Fibroblast of lung (primary cell): ENCODE results near the gene AANAT. TPM values are rescaled to one million over a fixed set of nuclear protein-coding genes. Genes with fewer than 3 reads are reported as not detected.

Source experiments
- DNase-seq, 2 donors: peaks; one replicate each; pipeline versions ENCODE4 v3.0.0 to v3.0.0-alpha.2; 2010; ENCODE audit warnings: low read depth in 2 of 2
- H2AFZ ChIP-seq: 2 replicates; pipeline ENCODE4 v1.5.1; 2012; ENCODE audit warnings: low read length, control low read depth, inconsistent platforms
- H3K27ac ChIP-seq: 2 replicates; pipeline ENCODE4 v1.5.1; 2011; ENCODE audit warnings: low read length, control low read depth; ENCODE audit not compliant: insufficient read depth
- H3K27me3 ChIP-seq: 2 replicates; pipeline ENCODE4 v1.5.1; 2011; ENCODE audit warnings: mild to moderate bottlenecking, low read length; ENCODE audit not compliant: control insufficient read depth, insufficient read depth
- H3K36me3 ChIP-seq: 2 replicates; pipeline ENCODE4 v1.5.1; 2011; ENCODE audit warnings: low read length; ENCODE audit not compliant: control insufficient read depth, insufficient read depth
- H3K4me1 ChIP-seq: 2 replicates; pipeline ENCODE4 v1.5.1; 2011; ENCODE audit warnings: low read length; ENCODE audit not compliant: control insufficient read depth, insufficient read depth; ENCODE audit errors: extremely low read depth
- H3K4me2 ChIP-seq: 2 replicates; pipeline ENCODE4 v1.5.1; 2011; ENCODE audit warnings: low read length, control low read depth; ENCODE audit not compliant: insufficient read depth; ENCODE audit errors: extremely low read depth
- H3K4me3 ChIP-seq, 4 experiments: fragments of 200-600 bp in 1 of 4; sonication (generic) in 1 of 4; replicated peaks in 1 of 4; 2 replicates each; pipeline ENCODE4 v1.5.1; 2011 to 2016; ENCODE audit warnings: low read length in 4 of 4, low read depth in 3 of 4, mild to moderate bottlenecking in 3 of 4, control low read depth in 2 of 4, inconsistent platforms in 1 of 4, mixed read lengths in 1 of 4; ENCODE audit not compliant: insufficient read depth in 1 of 4; ENCODE audit errors: control extremely low read depth in 1 of 4
- H3K79me2 ChIP-seq: 2 replicates; pipeline ENCODE4 v1.5.1; 2012; ENCODE audit warnings: mild to moderate bottlenecking, low read length, inconsistent platforms; ENCODE audit not compliant: control insufficient read depth, insufficient read depth
- H3K9ac ChIP-seq: 2 replicates; pipeline ENCODE4 v1.5.1; 2011; ENCODE audit warnings: mild to moderate bottlenecking, low read length, control low read depth; ENCODE audit not compliant: insufficient read depth
- H3K9me3 ChIP-seq: 2 replicates; pipeline ENCODE4 v1.5.1; 2012; ENCODE audit warnings: low read depth, low read length; ENCODE audit not compliant: control insufficient read depth, insufficient read depth
- H4K20me1 ChIP-seq: 2 replicates; pipeline ENCODE4 v1.5.1; 2011; ENCODE audit warnings: low read length; ENCODE audit not compliant: control insufficient read depth, insufficient read depth; ENCODE audit errors: extremely low read depth
- EZH2 ChIP-seq: IDR thresholded peaks from 2 replicates; pipeline ENCODE4 v1.5.1; 2012; ENCODE audit warnings: low read length, control low read depth, mild to moderate bottlenecking; ENCODE audit errors: missing control alignments
- polyA plus RNA-seq, 2 donors: library from polyadenylated mRNA; depleted of rRNA in 1 of 2; stranded (reverse) in 1 of 2; unstranded in 1 of 2; fragments of >200 nt; gene quantifications; 2 replicates each; pipeline ENCODE4 v1.2.1, GENCODE V29; 2011 to 2012; ENCODE audit warnings: missing spikeins in 1 of 2
- total RNA-seq: library from RNA; depleted of rRNA; stranded (reverse); fragments of >200 nt; gene quantifications from 2 replicates; pipeline ENCODE4 v1.2.1, GENCODE V29; 2014
- TF ChIP-seq, protein P1 (sequence below), 2 donors: IDR thresholded peaks in 1 of 2; conservative IDR thresholded peaks in 1 of 2; 1 replicate in 1 of 2; 2 replicates in 1 of 2; pipeline ENCODE4 v1.5.1; 2011 to 2012; ENCODE audit warnings: low read length in 2 of 2, control low read depth in 1 of 2, inconsistent platforms in 1 of 2, low read depth in 1 of 2, mild to moderate bottlenecking in 1 of 2

AANAT gene
- total and polyA plus RNA-seq, 2 donors (not counting 1 experiment from before 2014, with no cell fraction given) = not detected

DNA sequence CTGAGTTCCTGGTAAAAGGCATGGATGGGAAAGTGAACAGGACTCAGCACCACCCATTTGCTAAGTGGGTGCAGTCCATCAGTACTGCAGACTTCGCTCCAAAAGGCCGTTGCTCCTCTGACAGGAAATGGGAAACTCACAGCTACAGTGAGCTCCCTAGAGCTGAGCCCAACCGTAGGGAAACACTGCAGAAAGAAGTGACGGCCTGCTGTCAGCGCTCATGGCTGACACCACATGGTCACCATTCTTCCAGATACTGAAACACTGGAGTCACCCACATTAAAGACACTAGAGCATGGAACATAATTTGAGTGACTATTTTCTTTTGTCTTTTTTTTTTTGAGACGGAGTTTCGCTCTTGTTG lies 46.4 kb upstream of the AANAT start:
- TF ChIP-seq EZH2 = no peak
- TF ChIP-seq, protein P1, sequence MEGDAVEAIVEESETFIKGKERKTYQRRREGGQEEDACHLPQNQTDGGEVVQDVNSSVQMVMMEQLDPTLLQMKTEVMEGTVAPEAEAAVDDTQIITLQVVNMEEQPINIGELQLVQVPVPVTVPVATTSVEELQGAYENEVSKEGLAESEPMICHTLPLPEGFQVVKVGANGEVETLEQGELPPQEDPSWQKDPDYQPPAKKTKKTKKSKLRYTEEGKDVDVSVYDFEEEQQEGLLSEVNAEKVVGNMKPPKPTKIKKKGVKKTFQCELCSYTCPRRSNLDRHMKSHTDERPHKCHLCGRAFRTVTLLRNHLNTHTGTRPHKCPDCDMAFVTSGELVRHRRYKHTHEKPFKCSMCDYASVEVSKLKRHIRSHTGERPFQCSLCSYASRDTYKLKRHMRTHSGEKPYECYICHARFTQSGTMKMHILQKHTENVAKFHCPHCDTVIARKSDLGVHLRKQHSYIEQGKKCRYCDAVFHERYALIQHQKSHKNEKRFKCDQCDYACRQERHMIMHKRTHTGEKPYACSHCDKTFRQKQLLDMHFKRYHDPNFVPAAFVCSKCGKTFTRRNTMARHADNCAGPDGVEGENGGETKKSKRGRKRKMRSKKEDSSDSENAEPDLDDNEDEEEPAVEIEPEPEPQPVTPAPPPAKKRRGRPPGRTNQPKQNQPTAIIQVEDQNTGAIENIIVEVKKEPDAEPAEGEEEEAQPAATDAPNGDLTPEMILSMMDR (conservative IDR thresholded peaks at IDR 0.05 in 1 of 2, IDR thresholded peaks at IDR 0.05 in 1 of 2; ENCODE audit: low read depth in 1 of 2, low read length in 2 of 2) = no peak
- no peaks in the 10 kb centered on the region for H3K27me3 ChIP-seq
- H3K79me2 ChIP-seq = no peaks in the 10 kb centered on the region
- H3K9me3 ChIP-seq = no peaks in the 10 kb centered on the region
- H3K27ac ChIP-seq = no peak overlapping the region
- peak in 1 of 2 donors; percentile 22 for DNase-seq
- no peaks in the 10 kb centered on the region for H3K4me1 ChIP-seq
- no peak overlapping the region for H3K9ac ChIP-seq
- H4K20me1 ChIP-seq = no peaks in the 10 kb centered on the region
- H3K4me2 ChIP-seq = no peak overlapping the region
- no peaks in the 10 kb centered on the region for H3K36me3 ChIP-seq
- H3K4me3 ChIP-seq = no peak overlapping the region
- H2AFZ ChIP-seq = no peak overlapping the region

- Histone ChIP-seq H3K9me3 (no peaks in the 10 kb centered on the region), H3K4me3 (no peak overlapping the region), H3K79me2 (no peaks in the 10 kb centered on the region), H3K36me3 (no peaks in the 10 kb centered on the region), H2AFZ (no peak overlapping the region), H3K9ac (no peak overlapping the region), H3K4me1 (peaks cover under 1% of the 10 kb centered on the region), H4K20me1 (no peaks in the 10 kb centered on the region), H3K27ac (no peak overlapping the region), H3K4me2 (no peak overlapping the region), H3K27me3 (no peaks in the 10 kb centered on the region)
- no peak for DNase-seq
- no peak for TF ChIP-seq EZH2
- TF ChIP-seq, protein P1 (conservative IDR thresholded peaks at IDR 0.05 in 1 of 2, IDR thresholded peaks at IDR 0.05 in 1 of 2; ENCODE audit: low read depth in 1 of 2, low read length in 2 of 2) = no peak
These were observed 45.0 kb upstream of the AANAT start for GRCh38 chr17:76422406-76422805.

DNA sequence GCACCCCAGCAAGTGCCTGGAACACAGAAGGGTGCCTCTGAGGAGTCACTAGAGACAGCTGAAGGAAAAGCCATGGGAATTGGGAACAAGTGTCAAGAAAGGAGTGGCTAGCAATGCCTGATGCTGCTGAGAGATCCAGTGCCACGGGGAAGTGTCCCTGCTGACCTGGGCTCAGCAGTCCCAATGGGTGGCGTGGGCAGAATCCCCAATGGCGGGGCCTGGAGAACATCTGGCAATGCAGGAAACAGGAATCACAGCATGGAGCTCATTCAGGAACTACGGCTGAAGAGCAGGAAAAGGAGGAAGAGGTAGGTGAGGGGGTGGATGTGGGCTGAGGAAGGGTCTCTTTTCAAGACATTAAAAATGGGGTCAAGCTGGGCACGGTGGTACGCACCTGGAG lies 44.5 kb upstream of the AANAT start:
- Histone ChIP-seq H3K79me2 (no peaks in the 10 kb centered on the region), H3K36me3 (no peaks in the 10 kb centered on the region)

More for the DNA sequence above, 44.5 kb upstream of the AANAT start:
- Histone ChIP-seq H3K9me3 (no peaks in the 10 kb centered on the region), H3K9ac (no peak overlapping the region), H3K4me1 (peaks cover 2% of the 10 kb centered on the region), H4K20me1 (no peaks in the 10 kb centered on the region), H2AFZ (no peak overlapping the region), H3K27ac (no peak overlapping the region), H3K4me3 (no peak overlapping the region), H3K4me2 (no peak overlapping the region), H3K27me3 (no peaks in the 10 kb centered on the region)
- no peak for DNase-seq
- TF ChIP-seq, protein P1 (conservative IDR thresholded peaks at IDR 0.05 in 1 of 2, IDR thresholded peaks at IDR 0.05 in 1 of 2; ENCODE audit: low read depth in 1 of 2, low read length in 2 of 2) = no peak
- TF ChIP-seq EZH2 = no peak
